IMR-90 (cell line): ENCODE results near the gene TMEM259. TPM values are rescaled to one million over a fixed set of nuclear protein-coding genes. Genes with fewer than 3 reads are reported as not detected.

Source experiments
- ATAC-seq: fragments of 200-7000 bp; cut with Tn5 transposase; 2 replicates; pipeline ENCODE4 v1.9.1; 2020; ENCODE audit warnings: low read depth, mild to moderate bottlenecking, moderate library complexity
- BruUV-seq: library from RNA; stranded (reverse); fragments of 400-500 nt; replicated peaks from 2 replicates; lab custom pipeline; 2021; lab: Mats Ljungman, UMichigan
- CTCF ChIA-PET: fragments of 300-600 bp; formaldehyde crosslinking; extraction: SDS; loops from one replicate; lab custom pipeline; 2021; ENCODE audit warnings: antibody characterized with exemption; lab: Yijun Ruan, JAX
- POLR2A ChIA-PET: fragments of 300-600 bp; sonication (Branson Sonifier 250); formaldehyde crosslinking; loops from one replicate; lab custom pipeline; 2022; ENCODE audit warnings: antibody characterized with exemption; ENCODE audit not compliant: unreplicated experiment; lab: Charles Lee
- DNase-seq: peaks from one replicate; pipeline ENCODE4 v3.0.0; 2013
- H2AFZ ChIP-seq: replicated peaks from 2 replicates; pipeline ENCODE3; 2013; ENCODE audit warnings: low read length, mild to moderate bottlenecking; ENCODE audit not compliant: poor library complexity
- H2AK5ac ChIP-seq: 2 replicates; pipeline ENCODE4 v1.6.1; 2013; ENCODE audit warnings: low read depth, low read length, inconsistent platforms
- H2AK9ac ChIP-seq: replicated peaks from 2 replicates; pipeline ENCODE3; 2013; ENCODE audit warnings: mild to moderate bottlenecking, low read depth, low read length, moderate library complexity; ENCODE audit not compliant: poor library complexity
- H2BK120ac ChIP-seq: 2 replicates; pipeline ENCODE4 v1.6.1; 2013; ENCODE audit warnings: low read depth, low read length, inconsistent platforms
- H2BK15ac ChIP-seq: 3 replicates; pipeline ENCODE4 v1.6.1; 2013; ENCODE audit warnings: low read depth, low read length, inconsistent platforms
- H2BK20ac ChIP-seq: 2 replicates; pipeline ENCODE4 v1.6.1; 2013; ENCODE audit warnings: low read depth, mild to moderate bottlenecking, inconsistent platforms, low read length, moderate library complexity
- H2BK5ac ChIP-seq: 2 replicates; pipeline ENCODE4 v1.6.1; 2013; ENCODE audit warnings: mild to moderate bottlenecking, low read depth, low read length, inconsistent platforms; ENCODE audit not compliant: poor library complexity, severe bottlenecking
- H3K14ac ChIP-seq: replicated peaks from 2 replicates; pipeline ENCODE4 v1.6.1; 2013; ENCODE audit warnings: low read depth, low read length, inconsistent platforms
- H3K18ac ChIP-seq: 2 replicates; pipeline ENCODE4 v1.6.1; 2013; ENCODE audit warnings: low read depth, low read length, control low read depth
- H3K23ac ChIP-seq: 2 replicates; pipeline ENCODE4 v1.6.1; 2013; ENCODE audit warnings: low read depth, low read length, inconsistent platforms
- H3K27ac ChIP-seq: 2 replicates; pipeline ENCODE4 v1.5.1; 2013; ENCODE audit warnings: mild to moderate bottlenecking, control low read depth, low read length; ENCODE audit not compliant: insufficient read depth
- H3K27me3 ChIP-seq: 2 replicates; pipeline ENCODE4 v1.6.1; 2013; ENCODE audit warnings: low read length; ENCODE audit not compliant: control insufficient read depth, insufficient read depth
- H3K36me3 ChIP-seq: 2 replicates; pipeline ENCODE4 v1.6.1; 2013; ENCODE audit warnings: low read length, mixed read lengths; ENCODE audit not compliant: control insufficient read depth, insufficient read depth
- H3K4ac ChIP-seq: 2 replicates; pipeline ENCODE4 v1.6.1; 2013; ENCODE audit warnings: low read depth, low read length, inconsistent platforms
- H3K4me1 ChIP-seq: 2 replicates; pipeline ENCODE4 v1.6.1; 2013; ENCODE audit warnings: low read length, mixed read lengths; ENCODE audit not compliant: control insufficient read depth, insufficient read depth
- H3K4me2 ChIP-seq: 2 replicates; pipeline ENCODE4 v1.6.1; 2013; ENCODE audit warnings: low read depth, mild to moderate bottlenecking, control low read depth, low read length, moderate library complexity
- H3K4me3 ChIP-seq: 2 replicates; pipeline ENCODE4 v1.5.1; 2013; ENCODE audit warnings: low read depth, mild to moderate bottlenecking, control low read depth, low read length, moderate library complexity; ENCODE audit not compliant: insufficient read depth
- H3K56ac ChIP-seq: 2 replicates; pipeline ENCODE4 v1.6.1; 2013; ENCODE audit warnings: low read length, inconsistent platforms; ENCODE audit not compliant: insufficient read depth; ENCODE audit errors: extremely low read depth
- H3K79me1 ChIP-seq, 2 experiments: 2 replicates each; pipeline ENCODE4 v1.6.1; 2013; ENCODE audit warnings: low read length in 2 of 2, inconsistent platforms in 1 of 2, low read depth in 1 of 2
- H3K9ac ChIP-seq: 2 replicates; pipeline ENCODE4 v1.6.1; 2013; ENCODE audit warnings: low read depth, low read length, control low read depth
- H3K9me1 ChIP-seq: 2 replicates; pipeline ENCODE4 v1.6.1; 2013; ENCODE audit warnings: low read length, inconsistent platforms; ENCODE audit not compliant: insufficient read depth
- H3K9me3 ChIP-seq: 2 replicates; pipeline ENCODE4 v1.6.1; 2013; ENCODE audit warnings: low read length; ENCODE audit not compliant: control insufficient read depth, insufficient read depth
- H4K20me1 ChIP-seq: 2 replicates; pipeline ENCODE4 v1.6.1; 2013; ENCODE audit warnings: low read length, inconsistent platforms; ENCODE audit not compliant: insufficient read depth
- H4K5ac ChIP-seq: 2 replicates; pipeline ENCODE4 v1.6.1; 2013; ENCODE audit warnings: mild to moderate bottlenecking, low read depth, low read length, control low read depth
- H4K8ac ChIP-seq, 2 experiments: 2 replicates each; pipeline ENCODE4 v1.6.1; 2013; ENCODE audit warnings: low read depth in 2 of 2, low read length in 2 of 2, control low read depth in 1 of 2, inconsistent platforms in 1 of 2
- H4K91ac ChIP-seq: 2 replicates; pipeline ENCODE4 v1.6.1; 2013; ENCODE audit warnings: low read depth, low read length, inconsistent platforms; ENCODE audit not compliant: insufficient read depth
- BHLHE40 ChIP-seq: fragments of 150-350 bp; IDR thresholded peaks from 2 replicates; pipeline ENCODE4 v1.6.1; 2016; ENCODE audit warnings: mild to moderate bottlenecking, low read depth, low read length
- CEBPB ChIP-seq: IDR thresholded peaks from 2 replicates; pipeline ENCODE4 v1.6.1; 2012; ENCODE audit warnings: low read depth, low read length, improper control_type of control experiment
- CHD1 ChIP-seq: IDR thresholded peaks from 2 replicates; pipeline ENCODE4 v1.6.1; 2012; ENCODE audit warnings: low read depth, low read length, improper control_type of control experiment
- ELK1 ChIP-seq: fragments of 150-350 bp; IDR thresholded peaks from 2 replicates; pipeline ENCODE4 v1.6.1; 2016; ENCODE audit warnings: low read depth, mild to moderate bottlenecking, low read length, moderate library complexity, borderline replicate concordance
- FOS ChIP-seq: fragments of 150-350 bp; IDR thresholded peaks from 2 replicates; pipeline ENCODE4 v1.6.1; 2016; ENCODE audit warnings: low read depth, low read length
- MAFK ChIP-seq: IDR thresholded peaks from 2 replicates; pipeline ENCODE4 v1.6.1; 2012; ENCODE audit warnings: low read depth, low read length, improper control_type of control experiment
- MAZ ChIP-seq: IDR thresholded peaks from 2 replicates; pipeline ENCODE4 v1.6.1; 2012; ENCODE audit warnings: low read depth, mild to moderate bottlenecking, low read length, improper control_type of control experiment, moderate library complexity, borderline replicate concordance
- MXI1 ChIP-seq: IDR thresholded peaks from 2 replicates; pipeline ENCODE4 v1.6.1; 2012; ENCODE audit warnings: low read depth, mild to moderate bottlenecking, low read length, moderate library complexity, borderline replicate concordance
- NFE2L2 ChIP-seq: fragments of 150-350 bp; IDR thresholded peaks from 2 replicates; pipeline ENCODE4 v1.6.1; 2016; ENCODE audit warnings: low read depth, mild to moderate bottlenecking, low read length
- POLR2A ChIP-seq: IDR thresholded peaks from 2 replicates; pipeline ENCODE4 v1.6.1; 2012; ENCODE audit warnings: mild to moderate bottlenecking, low read depth, low read length
- RAD21 ChIP-seq: IDR thresholded peaks from 2 replicates; pipeline ENCODE4 v1.6.1; 2012; ENCODE audit warnings: low read length, improper control_type of control experiment
- RCOR1 ChIP-seq: IDR thresholded peaks from 2 replicates; pipeline ENCODE4 v1.6.1; 2012; ENCODE audit warnings: mild to moderate bottlenecking, low read length, improper control_type of control experiment; ENCODE audit not compliant: insufficient replicate concordance
- RFX5 ChIP-seq: IDR thresholded peaks from 2 replicates; pipeline ENCODE4 v1.8.0; 2012; ENCODE audit warnings: low read depth, mild to moderate bottlenecking, low read length, moderate library complexity
- SMC3 ChIP-seq: fragments of 150-350 bp; IDR thresholded peaks from 2 replicates; pipeline ENCODE4 v1.6.1; 2016; ENCODE audit warnings: low read depth, mild to moderate bottlenecking, antibody characterized with exemption, low read length, moderate library complexity
- WGBS, 2 experiments: methylation state at CpG; one replicate each; pipeline versions ENCODE4 v1.1.5 to v1.1.7; 2013; ENCODE audit warnings: missing lambda C conversion rate in 2 of 2; ENCODE audit not compliant: insufficient read length in 1 of 2; ENCODE audit errors: extremely low coverage in 2 of 2; 5-methylcytosine and 5-hydroxymethylcytosine counted together
- dilution Hi-C: fragments of 300-500 bp; cut with HindIII; formaldehyde crosslinking; loops from one replicate; pipeline ENCODE4 v1.14.3; 2018; ENCODE audit warnings: low sequenced_read_pairs; ENCODE audit not compliant: unreplicated experiment
- in situ Hi-C: fragments of 300-500 bp; cut with MboI; formaldehyde crosslinking; loops from 3 replicates; pipeline ENCODE4 v1.14.3; 2019; ENCODE audit warnings: low sequenced_read_pairs, inconsistent platforms, mixed read lengths
- intact Hi-C: fragments of 100-400 bp; cut with micrococcal nuclease; formaldehyde crosslinking; loops from 2 replicates; pipeline ENCODE4 v1.10.0; 2022
- polyA plus RNA-seq, 3 experiments: library from polyadenylated mRNA; depleted of rRNA; stranded (reverse); fragments of >200 nt; gene quantifications; 2 replicates each; pipeline ENCODE4 v1.2.3, GENCODE V29; 2012; ENCODE audit warnings: low replicate concordance in 1 of 3
- total RNA-seq: library from RNA; depleted of rRNA; stranded (reverse); fragments of >200 nt; gene quantifications from 2 replicates; pipeline ENCODE4 v1.2.3, GENCODE V29; 2012
- TF ChIP-seq, protein P1 (sequence below): fragments of 150-350 bp; IDR thresholded peaks from 2 replicates; pipeline ENCODE4 v1.6.1; 2017; ENCODE audit warnings: mild to moderate bottlenecking, antibody characterized with exemption, low read length, low read depth

TMEM259 gene
- total and polyA plus RNA-seq, 2 of the 4 experiments (the other 2 are of a cell fraction), result 22.6 to 153 TPM

GRCh38 chr19:1009041-1009980 lies 11.6 kb downstream of the TMEM259 start:
- peak overlapping the region; percentile 77; the same call in 1 of the 2 replicates for H2AK5ac ChIP-seq
- WGBS, 2 experiments, result 37% methylated on average over 53 of the region's 92 CpGs; no CpG with 5 or more reads in 1 of the 2 experiments
- H3K36me3 ChIP-seq, result peaks cover 38% of the 10 kb centered on the region
- no peak overlapping the region for H3K23ac ChIP-seq
- CTCF ChIA-PET, result interaction anchor here (0.6 to 1.4 kb wide), 4 partner anchors 12 to 57 kb away, joined by 3 to 4 read pairs (median 3); partner anchors contain the start of gene ABCA7
- no peak overlapping the region for H3K9ac ChIP-seq
- peak overlapping the region; percentile 77 for H2AFZ ChIP-seq
- H3K4me3 ChIP-seq, result no peak overlapping the region
- intact Hi-C loops, result loop anchor here (2.0 kb wide), 1 partner anchor 231 kb away; the partner anchor contains the start of gene ATP5F1D
- no peak overlapping the region for H3K56ac ChIP-seq
- H3K27me3 ChIP-seq, result no peaks in the 10 kb centered on the region
- peaks cover 39% of the 10 kb centered on the region for H4K20me1 ChIP-seq
- H3K4me2 ChIP-seq, result no peak overlapping the region; the same call in 1 of the 2 replicates
- no peak overlapping the region for H3K14ac ChIP-seq
- peak overlapping the region; percentile 81 for H3K27ac ChIP-seq
- H2BK5ac ChIP-seq, result peak overlapping the region; percentile 75
- DNase-seq (peak; percentile 83), ATAC-seq (peak; percentile 91)
- no peaks in the 10 kb centered on the region for H3K9me1 ChIP-seq
- H3K18ac ChIP-seq, result no peak overlapping the region; the same call in 1 of the 2 replicates
- peak overlapping the region; percentile 77 for H3K4ac ChIP-seq
- H2AK9ac ChIP-seq, result peak overlapping the region; percentile 90
- TSS peak; percentile 74 for BruUV-seq
- peaks cover 17% of the 10 kb centered on the region for H3K4me1 ChIP-seq
- H3K9me3 ChIP-seq, result no peaks in the 10 kb centered on the region
- 0 out of 4 replicates have a peak overlapping the region, but pooled peaks of 1 of the 2 experiments have one; percentile 8 for H4K8ac ChIP-seq
- dilution Hi-C loops, result no loop called here
- H2BK20ac ChIP-seq, result no peak overlapping the region
- POLR2A ChIA-PET, result interaction anchor here (0.6 kb wide), 1 partner anchor 17 kb away, joined by 3 read pairs; the partner anchor contains the start of gene CNN2
- H2BK120ac ChIP-seq, result peak overlapping the region; percentile 77
- in situ Hi-C loops, result no loop called here
- no peak overlapping the region; the same call in 2 of the 3 replicates for H2BK15ac ChIP-seq
- no peak overlapping the region for H4K5ac ChIP-seq
- H3K79me1 ChIP-seq, result peaks cover 0 to 28% of the 10 kb centered on the region in 2 experiments; a peak in 3 of 4 replicates
- peak overlapping the region; percentile 80 for H4K91ac ChIP-seq
- peak; percentile 38 for TF ChIP-seq RCOR1
- no peak for TF ChIP-seq NFE2L2
- TF ChIP-seq BHLHE40, result no peak
- peak; percentile 35; the same call in 1 of the 2 replicates for TF ChIP-seq CEBPB
- no peak for TF ChIP-seq ELK1
- TF ChIP-seq SMC3, result 0 out of 2 replicates have a peak, but pooled peaks have one; percentile 8
- no peak for TF ChIP-seq FOS
- TF ChIP-seq MAFK, result no peak
- TF ChIP-seq CHD1, result no peak
- TF ChIP-seq, protein P1, sequence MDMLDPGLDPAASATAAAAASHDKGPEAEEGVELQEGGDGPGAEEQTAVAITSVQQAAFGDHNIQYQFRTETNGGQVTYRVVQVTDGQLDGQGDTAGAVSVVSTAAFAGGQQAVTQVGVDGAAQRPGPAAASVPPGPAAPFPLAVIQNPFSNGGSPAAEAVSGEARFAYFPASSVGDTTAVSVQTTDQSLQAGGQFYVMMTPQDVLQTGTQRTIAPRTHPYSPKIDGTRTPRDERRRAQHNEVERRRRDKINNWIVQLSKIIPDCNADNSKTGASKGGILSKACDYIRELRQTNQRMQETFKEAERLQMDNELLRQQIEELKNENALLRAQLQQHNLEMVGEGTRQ, result no peak
- no peak for TF ChIP-seq RAD21
- TF ChIP-seq MAZ, result peak; percentile 62; the same call in 1 of the 2 replicates
- no peak for TF ChIP-seq RFX5
- no peak for TF ChIP-seq POLR2A
- TF ChIP-seq MXI1, result 0 out of 2 replicates have a peak, but pooled peaks have one; percentile 33
